Measurements from ENCODE around the gene MEIOSIN. TPM values are rescaled to one million over a fixed set of nuclear protein-coding genes. Genes with fewer than 3 reads are reported as not detected.
A peak's percentile ranks its signal among the peaks of the same experiment; 100 is the strongest.

Gene MEIOSIN
- polyA plus RNA-seq, 1 of the 3 experiments (the other 2 are of a cell fraction), result 0.03 TPM

- no peak for TF ChIP-seq SIN3A (IDR thresholded peaks at IDR 0.05; ENCODE audit: borderline replicate concordance, low read depth, low read length)
- TF ChIP-seq GATA2 (CRISPR knock-in tag; IDR thresholded peaks at IDR 0.05), result no peak
- no peak for TF ChIP-seq RFX5 (IDR thresholded peaks at IDR 0.05; ENCODE audit: low read length)
- no peak for TF ChIP-seq NFIC (IDR thresholded peaks at IDR 0.05; ENCODE audit: borderline replicate concordance)
- TF ChIP-seq RCOR1 (IDR thresholded peaks at IDR 0.05; ENCODE audit: low read length), result no peak
- no peak for TF ChIP-seq ZBTB33 (IDR thresholded peaks at IDR 0.05; ENCODE audit: borderline replicate concordance, low read depth)
These were observed 18.1 kb upstream of the MEIOSIN start (continued) for GRCh38 chr19:45715139-45715538.

- H3K4me3 ChIP-seq (ENCODE audit: low read depth in 2 of 2, low read length in 1 of 2), result peak overlapping the region; percentile 66 to 67
- CTCF ChIA-PET, result interaction anchor here (0.8 to 6.4 kb wide), 7 partner anchors 10 to 107 kb away, joined by 3 to 57 read pairs (median 5); partner anchors contain the start of genes FBXO46, QPCTL, SIX5 and SNRPD2
- no peaks in the 10 kb centered on the region for H4K20me1 ChIP-seq (ENCODE audit: insufficient read depth)
- 0 out of 2 replicates have a peak, but pooled peaks have one; percentile 19 for TF ChIP-seq MAX (IDR thresholded peaks at IDR 0.05; ENCODE audit: low read depth)
- no peak for TF ChIP-seq IRF3 (IDR thresholded peaks at IDR 0.05; ENCODE audit: low read depth, low read length)
- TF ChIP-seq MXI1 (IDR thresholded peaks at IDR 0.05; ENCODE audit: low read depth, low read length), result peak; percentile 34; the same call in 1 of the 2 replicates
- no peak for TF ChIP-seq RCOR1 (IDR thresholded peaks at IDR 0.05; ENCODE audit: low read length)
- TF ChIP-seq FOSL2 (IDR thresholded peaks at IDR 0.05; ENCODE audit: borderline replicate concordance, low read depth), result no peak
- TF ChIP-seq ELF1 (IDR thresholded peaks at IDR 0.05), result no peak
- H3K4me2 ChIP-seq, result peak overlapping the region; percentile 91
- no peaks in the 10 kb centered on the region for H3K9me2 ChIP-seq
- H3K9me3 ChIP-seq, result no peaks in the 10 kb centered on the region
- H3K36me3 ChIP-seq (replicated peaks in 1 of 2; ENCODE audit: control insufficient read depth in 1 of 2, insufficient read depth in 2 of 2, low read length in 1 of 2), result peaks cover 14 to 16% of the 10 kb centered on the region in 2 experiments
- H3K4me1 ChIP-seq (ENCODE audit: control insufficient read depth in 1 of 2, insufficient read depth in 2 of 2, low read depth in 1 of 2, low read length in 1 of 2), result peaks cover 0 to 9% of the 10 kb centered on the region in 2 experiments; a peak in 1 of 4 replicates
- H3F3A ChIP-seq (replicated peaks; ENCODE audit: insufficient read depth), result peaks cover 19% of the 10 kb centered on the region
- H2AFZ ChIP-seq (ENCODE audit: low read depth), result peak overlapping the region; percentile 30; the same call in 1 of the 2 replicates
- no peaks in the 10 kb centered on the region for H3K27me3 ChIP-seq (ENCODE audit: insufficient read depth)
- peak overlapping the region; percentile 49 to 74; a peak in 3 of 4 replicates for H3K27ac ChIP-seq (ENCODE audit: low read depth in 2 of 2, low read length in 1 of 2)
- H3K79me2 ChIP-seq (ENCODE audit: insufficient read depth), result peaks cover 67% of the 10 kb centered on the region
- H3K9ac ChIP-seq, result peak overlapping the region; percentile 76
- POLR2A ChIA-PET, result interaction anchor here (0.6 to 2.2 kb wide), 8 partner anchors 9 to 400 kb away, joined by 3 to 12 read pairs (median 6); partner anchors contain the start of genes DMPK, FBXO46, QPCTL and SIX5
- DNase-seq, result peak; percentile 57
- WGBS (ENCODE audit: low lambda C conversion rate), result 7% methylated on average over 24 of the region's 24 CpGs
These were observed 16.7 kb upstream of the MEIOSIN start for GRCh38 chr19:45716359-45717130.

All from SK-N-SH (cell line).